Stimulated activated CD4-positive, alpha-beta T cell treated with anti-CD3 and anti-CD28 coated beads, Interleukin-12 subunit alpha, Interleukin-12 subunit beta, amount 100 ng/mL, for 24 hours (primary cell): Measurements from ENCODE around the gene HTR7.
"Not testable (repeated sequence)": the region's sequence is repeated elsewhere in the genome, so short reads cannot be mapped to it uniquely, and the experiment has no call there.

Experiments used
- DNase-seq, 2 experiments: peaks; one replicate each; pipeline ENCODE4 v3.0.0-alpha.2; 2020; ENCODE audit warnings: low read depth in 2 of 2

HTR7 gene

DNA sequence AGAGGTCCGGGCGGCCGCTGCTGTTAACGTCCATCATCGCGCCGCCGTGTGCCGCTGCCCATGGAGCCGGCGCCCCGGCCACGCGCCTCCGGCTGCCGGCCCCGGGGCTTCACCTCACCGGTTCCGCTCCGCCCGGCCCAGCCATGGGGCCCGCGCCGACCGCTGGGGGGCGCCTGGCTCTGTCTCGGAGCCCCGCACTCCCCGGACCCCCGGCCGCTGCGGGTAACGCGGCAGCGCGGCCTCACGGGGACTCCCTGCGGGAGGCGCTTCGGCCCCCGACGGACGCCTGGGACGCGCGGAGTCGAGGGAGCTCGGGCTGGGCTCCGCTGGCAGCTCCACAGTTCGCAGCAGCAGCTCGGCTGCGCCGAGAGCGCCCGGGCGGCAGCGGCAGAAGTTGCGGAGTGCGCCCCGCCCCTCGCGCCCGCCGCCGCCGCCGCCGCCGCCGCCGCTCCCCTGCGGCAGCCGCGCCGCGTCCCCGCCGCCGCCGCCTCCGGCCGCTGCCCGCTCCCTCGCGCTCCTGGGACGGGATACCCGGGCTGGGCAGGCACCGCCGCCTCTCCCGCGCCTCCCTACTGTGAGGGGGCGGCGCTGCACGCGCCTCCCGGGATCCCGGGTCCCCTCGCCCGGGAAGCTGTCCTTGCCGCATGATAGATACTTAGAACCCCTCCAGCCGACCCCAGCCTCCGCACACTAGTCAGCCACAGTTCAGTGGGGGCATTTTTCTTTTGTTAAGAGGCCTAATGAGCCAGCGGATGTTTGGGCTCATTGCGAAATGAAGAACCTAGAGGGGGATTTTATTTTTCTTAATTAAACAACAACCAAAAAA lies at the start of gene HTR7:
Gene HTR7, minus strand, starts transcription at position 405 of the 826 bp plus-strand sequence. Its CDS starts 368 bp downstream, at position 37.
- peak in 1 of 2 experiments; percentile 30 for DNase-seq

DNA sequence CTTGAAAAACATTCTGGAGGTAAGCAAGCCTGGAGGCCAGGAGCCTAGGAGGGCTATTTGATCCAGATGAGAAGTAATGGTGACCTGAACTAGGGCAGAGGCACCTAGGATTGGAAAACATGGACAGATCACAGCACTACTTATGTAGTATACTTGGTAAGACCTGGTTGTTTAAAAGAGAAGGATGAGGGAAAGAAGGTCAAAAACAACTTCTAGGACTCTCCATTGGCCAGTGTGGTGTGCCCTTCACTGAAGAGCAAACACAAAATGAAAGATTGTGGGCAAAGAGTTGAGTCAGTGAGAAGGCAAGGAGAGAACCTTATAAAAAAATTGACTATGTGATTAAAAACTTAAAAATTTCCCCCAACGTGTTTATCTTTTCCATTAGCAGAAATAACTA lies 48.8 kb upstream of the HTR7 start:
- DNase-seq, result no peak

DNA sequence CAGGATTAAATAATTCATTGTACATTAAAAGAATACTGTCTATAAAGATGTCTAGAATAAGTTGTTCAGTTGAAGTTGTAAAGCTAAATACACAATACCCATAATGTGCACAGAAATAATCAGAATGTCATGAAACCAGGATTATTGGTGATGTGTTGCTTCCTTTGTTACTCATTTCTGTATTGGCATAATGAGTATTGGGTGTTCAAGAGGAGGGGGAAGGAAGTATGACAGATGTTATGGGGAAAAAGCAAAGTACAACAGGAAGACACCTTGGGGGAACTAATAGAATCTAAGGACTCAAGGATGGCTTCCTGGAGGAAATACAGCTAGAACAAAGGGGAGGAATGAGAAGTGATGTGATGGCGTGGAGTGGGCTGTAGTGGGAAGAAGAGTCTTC lies 48.1 kb upstream of the HTR7 start:
- DNase-seq, result no peak

DNA sequence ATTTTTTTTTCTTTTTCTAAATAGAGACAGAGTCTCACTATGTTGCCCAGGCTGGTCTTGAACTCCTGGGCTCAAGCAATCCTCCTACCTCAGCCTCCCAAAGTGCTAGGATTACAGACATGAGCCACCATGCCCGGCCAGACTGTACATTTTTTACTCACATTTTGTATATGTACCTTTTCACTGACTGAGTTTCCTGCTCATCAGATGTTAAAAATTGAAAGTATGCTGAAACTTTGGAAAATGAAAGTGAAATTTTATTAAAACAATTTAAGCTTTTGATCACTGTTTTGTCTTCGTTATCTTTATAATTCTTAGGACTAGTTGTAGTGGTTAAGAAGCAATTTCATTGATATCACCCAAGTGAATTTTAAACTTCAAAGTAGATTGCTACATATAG lies 39.1 kb upstream of the HTR7 start:
- not testable (repeated sequence) for DNase-seq

DNA sequence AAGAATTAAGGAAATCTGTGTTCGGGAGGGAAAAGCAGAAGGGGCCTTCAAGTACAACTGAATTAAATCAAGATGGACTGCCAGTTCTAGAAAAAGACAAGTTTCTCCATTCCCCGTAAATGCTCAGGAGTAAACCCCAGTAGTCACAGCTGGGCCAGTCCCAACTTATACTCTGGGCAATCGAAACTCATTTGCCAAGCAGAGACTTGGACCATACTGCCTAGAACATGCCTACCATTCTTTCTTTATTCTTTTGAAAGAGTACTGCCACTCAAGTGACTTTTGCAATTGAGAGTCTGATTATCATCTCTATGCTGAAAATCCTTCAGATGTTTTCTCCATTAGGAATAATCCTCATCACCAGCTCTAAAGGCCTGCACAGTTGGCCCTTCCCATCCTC lies 35.4 kb upstream of the HTR7 start:
- no peak for DNase-seq

DNA sequence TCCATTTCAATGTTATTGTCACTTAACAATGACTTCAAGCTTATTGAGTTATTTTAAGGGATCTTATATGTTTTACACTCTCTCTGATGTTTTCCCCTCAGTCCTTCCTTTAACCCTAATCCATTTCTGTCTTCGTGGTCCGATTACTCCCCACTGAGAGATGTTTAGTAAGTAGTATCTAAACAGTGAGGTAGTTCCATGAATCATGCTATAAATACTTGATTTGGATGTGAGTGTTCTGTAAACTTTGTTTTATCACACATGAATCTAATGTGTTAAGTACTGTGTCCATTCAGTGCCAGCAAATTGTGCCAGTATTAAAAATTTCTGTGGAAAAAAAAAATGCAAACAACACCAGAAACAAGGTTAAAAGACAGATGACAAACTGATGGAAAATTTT lies 32.5 kb upstream of the HTR7 start:
- no peak for DNase-seq

DNA sequence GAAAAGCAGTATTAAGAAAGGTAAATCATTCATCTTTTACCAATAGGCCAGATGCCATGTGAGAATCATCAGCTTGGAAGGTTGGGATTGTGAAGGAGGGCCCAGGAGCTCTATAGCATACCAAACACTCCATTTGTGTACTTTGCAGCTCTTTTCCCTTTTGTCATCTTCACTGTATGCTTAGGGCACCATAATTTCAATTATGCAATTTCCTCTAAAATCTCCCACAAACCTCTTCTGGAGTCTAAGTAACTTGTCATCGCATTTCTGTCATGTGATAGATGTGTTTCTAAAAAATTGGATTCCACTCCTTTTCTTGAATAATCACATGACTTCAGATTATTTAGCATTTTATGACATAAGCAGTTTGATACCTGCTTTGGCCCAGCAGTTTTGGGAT lies 31.8 kb upstream of the HTR7 start:
- no peak for DNase-seq

DNA sequence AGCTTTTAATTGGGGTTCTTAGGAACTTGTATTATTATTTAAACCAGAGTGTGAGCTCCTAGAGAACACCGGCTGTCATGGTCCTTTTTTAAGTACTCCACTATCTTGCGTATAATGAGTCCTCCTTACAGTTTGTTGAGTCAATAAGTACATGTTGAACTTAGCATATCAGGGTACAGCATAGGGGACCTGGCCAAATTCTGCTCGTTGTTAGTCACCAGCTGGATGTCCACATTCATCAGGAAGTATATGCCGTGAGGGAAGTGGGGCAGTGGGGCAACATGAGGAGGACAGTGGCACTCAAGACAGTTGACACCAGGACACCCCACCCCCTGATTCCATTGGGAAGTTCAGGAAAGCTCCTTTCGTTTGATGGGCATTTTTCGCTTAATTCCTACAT lies 30.5 kb upstream of the HTR7 start:
- no peak for DNase-seq

DNA sequence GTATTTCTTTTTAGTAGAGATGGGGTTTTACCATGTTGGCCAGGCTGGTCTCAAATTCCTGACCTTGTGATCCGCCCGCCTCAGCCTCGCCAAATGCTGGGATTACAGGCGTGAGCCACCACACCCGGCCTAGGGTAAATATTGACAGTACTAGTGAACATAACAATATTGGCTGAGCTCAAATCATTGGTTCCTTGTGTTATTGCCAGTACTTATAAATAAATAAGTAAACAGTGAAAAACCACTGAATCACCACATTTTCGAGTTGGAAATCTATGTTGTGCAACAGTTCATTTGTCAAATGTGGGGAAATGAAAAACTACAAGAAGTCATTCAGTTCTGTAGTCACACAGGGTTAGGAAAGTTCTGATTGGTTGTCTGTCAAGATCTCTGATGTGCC lies 29.7 kb upstream of the HTR7 start:
- DNase-seq, result no peak

DNA sequence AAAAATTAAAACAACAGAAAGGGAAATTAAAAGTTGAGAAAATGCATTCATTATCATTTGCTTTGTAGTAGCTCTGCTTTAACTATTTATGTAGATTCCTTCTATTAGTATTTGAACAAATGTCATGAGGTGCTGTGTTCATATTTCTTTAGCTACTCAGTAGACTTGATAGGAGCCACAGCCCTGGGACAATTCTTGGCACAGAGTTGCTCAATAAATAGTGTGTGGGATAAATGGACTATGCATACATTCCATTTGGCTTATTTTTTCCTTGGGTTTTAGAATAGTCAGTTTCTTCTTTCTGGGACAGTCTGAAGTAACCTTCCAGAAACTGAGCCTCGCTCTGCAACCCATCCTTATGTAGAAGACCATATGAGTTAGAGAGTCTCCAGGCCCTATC lies 27.3 kb upstream of the HTR7 start:
- DNase-seq, result no peak

DNA sequence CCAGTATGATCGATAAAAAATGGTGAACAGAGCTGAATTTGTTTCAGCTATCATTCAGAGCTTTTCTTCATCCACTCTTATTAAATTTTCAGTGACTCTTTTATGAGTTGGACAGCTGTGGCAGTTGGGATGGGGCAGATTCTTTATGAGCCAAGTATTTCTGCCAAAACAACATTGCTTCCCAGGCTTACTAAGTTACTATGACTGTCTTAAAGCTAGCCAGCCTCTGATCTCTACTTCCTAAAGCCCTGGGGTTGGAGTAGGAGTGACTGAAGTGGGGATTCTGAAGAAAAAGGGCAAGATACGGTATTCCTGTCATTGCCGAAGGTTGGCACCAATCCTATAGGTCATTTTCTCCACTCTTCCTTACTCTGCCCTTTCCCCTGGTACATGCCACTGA lies 26.6 kb upstream of the HTR7 start:
- DNase-seq, result no peak

DNA sequence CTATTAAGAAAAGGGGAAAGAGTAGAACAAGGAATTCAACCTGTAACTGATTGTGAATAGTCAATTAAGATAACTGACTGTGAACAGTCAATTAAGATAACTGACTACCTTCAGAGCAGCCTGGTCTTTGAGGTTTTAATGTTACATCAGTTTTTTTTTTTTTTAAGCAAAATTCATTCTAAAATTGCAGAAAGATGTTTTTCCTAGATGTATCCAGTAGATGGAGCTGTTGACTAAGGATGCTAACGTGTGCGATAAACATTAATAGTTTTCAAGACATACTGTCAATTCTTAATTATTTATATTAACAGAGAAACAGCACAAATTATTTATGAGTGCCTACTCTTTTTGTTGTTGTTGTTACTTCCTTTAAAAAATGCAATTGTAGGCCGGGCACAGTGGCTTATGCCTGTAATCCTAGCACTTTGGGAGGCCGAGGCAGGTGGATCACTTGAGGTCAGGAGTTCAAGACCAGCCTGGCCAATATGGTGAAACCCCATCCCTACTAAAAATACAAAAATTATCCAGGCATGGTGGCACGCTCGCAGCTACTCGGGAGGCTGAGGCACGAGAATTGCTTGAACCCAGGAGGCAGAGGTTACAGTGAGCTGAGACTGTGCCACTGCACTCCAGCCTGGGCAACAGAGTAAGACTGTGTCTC lies 22.4 kb upstream of the HTR7 start:
- not testable (repeated sequence) for DNase-seq

DNA sequence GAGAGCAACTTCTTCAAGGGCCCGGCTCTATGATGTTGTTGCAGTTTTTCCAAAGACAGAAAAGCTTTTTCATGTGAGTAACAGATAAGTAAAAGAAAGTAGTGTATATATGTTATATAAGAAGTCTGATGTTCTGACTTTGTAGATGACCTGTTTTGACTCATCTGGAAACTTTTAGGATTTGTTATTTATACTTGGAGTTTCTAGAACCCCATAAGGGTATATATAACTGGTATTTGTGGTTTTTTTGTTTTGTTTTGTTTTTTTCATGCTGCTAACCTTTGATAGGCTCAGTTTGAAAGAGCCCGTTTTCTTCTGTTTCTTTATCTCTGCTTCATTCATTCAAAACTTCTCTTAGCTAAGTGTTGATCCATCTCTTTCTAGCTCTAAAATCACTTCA lies 21.2 kb upstream of the HTR7 start:
- DNase-seq, result no peak

DNA sequence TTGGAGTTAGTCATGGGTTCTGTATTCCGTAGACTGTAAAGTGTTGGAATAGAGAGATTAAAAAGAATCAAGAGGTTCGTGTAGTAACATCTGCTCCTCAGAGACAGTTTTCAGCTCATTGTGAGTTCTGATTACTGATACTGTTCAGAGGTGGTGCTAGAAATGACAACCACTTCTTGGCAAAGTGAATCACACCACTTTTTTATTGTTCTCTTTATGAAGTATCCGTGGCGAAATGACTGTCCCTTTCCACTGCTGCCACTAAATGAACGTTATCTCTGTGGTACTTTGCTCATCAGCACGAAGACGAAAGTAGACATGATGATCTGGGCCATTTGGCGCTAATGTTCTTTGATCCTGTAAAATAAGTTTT lies 14.8 kb upstream of the HTR7 start:
- no peak for DNase-seq

DNA sequence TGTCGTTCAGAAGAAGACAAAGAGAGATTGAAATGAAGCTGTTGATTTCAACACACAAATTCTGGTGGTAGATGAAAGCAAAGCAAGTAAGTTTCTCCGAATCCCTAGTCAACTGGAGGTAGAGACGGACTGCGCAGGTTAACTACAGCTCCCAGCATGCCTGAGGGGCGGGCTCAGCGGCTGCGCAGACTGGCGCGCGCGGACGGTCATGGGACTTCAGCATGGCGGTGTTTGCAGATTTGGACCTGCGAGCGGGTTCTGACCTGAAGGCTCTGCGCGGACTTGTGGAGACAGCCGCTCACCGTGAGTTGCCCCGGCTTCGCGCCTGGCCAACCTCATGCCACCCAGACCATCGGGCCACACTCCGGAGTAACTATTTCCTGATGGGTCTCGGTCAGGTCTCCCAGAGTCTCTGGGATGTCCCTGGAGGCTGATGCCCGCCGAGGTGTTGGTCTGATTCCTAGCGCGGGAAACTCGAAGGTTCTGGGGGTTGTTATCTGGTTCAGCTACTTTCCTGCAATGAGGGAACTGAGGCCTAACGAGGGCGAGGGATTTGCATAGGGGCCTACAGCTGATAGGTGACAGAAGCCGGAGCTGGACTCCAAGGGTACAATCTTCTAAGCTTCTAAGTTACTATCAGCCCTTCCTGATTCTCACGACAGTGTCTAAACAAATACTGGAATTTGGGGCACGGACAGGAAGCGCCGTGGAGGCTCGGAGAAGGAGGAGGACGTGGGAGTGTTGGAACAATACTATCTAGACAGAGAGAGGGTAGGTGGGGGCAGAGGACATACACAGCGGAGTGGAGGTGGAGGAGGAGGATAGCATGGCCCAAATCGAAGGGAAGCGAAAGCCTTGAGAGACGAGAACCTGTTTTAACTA lies 14.2 kb upstream of the HTR7 start, which contains the start of gene RPP30:
Gene RPP30, plus strand, starts transcription at position 209 of the 882 bp plus-strand sequence. Its CDS starts 13 bp downstream, at position 222.
- DNase-seq, result peak; percentile 69 to 75

DNA sequence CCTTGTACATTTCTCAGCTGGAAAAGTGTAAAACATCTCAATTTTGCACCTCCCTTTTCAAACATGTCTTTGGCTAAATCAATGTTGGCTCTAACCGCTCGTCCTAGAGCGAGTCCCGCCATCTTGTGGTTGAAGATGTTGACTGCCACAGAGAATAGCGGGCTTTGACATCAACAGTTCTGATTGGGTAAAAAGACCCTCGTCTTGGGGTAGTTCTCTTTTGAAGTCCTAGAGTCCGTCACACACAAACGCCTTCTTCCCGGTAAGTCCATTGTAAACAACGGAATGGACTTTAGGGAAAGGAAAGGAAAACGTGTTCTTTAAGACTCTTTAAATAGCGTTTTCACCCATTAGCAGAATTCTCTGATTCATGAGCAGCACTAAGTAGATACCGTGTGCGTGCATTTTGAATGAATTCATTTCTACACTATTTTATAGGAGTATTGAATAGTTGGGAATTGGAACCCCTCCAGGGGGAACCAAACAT lies 13.5 kb upstream of the HTR7 start:
- DNase-seq, result peak in 1 of 2 experiments; percentile 18

DNA sequence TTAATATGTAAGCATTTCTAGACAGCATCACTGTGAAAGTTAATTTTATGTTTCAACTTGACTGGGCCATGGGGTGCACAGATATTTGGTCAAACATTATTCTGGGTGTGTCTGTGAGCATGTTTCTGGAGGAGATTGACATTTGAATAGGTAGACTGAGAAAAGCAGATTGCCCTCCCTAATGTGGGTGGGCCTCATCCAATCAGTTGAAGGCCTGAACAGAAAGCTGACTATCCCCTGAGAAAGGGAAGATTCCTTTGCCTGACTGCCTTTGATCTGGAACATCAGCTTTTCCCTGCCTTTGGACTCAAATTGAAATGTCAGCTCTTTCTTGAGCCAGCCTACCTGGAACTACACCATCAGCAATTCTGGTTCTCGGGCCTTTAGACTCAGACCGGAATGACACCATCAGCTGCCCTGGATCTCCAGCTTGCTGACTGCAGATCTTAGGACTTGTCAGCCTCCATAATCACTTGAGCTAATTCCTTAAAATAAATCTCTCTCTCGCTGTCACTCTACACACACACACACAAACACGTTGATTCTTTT lies 8.3 kb upstream of the HTR7 start:
- DNase-seq, result no peak

DNA sequence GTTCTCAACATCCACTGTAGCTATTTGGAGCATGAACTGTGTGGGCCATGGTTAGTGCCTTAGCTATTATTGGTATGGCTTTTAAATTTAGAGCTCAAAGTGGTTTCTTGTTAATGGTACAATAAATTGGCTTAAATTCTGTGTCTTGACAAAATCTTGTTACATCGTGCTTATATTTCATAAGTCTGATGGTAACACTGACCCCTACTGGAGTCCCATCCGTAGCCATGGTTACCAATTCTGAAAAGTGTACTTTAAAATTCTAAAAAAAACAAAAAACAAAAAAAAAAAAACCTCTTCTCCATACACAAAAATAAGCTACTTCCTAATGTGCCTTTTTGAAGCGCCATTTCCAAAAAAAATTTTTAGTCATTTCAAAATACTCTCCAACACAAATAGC lies 7.6 kb upstream of the HTR7 start:
- DNase-seq, result no peak

DNA sequence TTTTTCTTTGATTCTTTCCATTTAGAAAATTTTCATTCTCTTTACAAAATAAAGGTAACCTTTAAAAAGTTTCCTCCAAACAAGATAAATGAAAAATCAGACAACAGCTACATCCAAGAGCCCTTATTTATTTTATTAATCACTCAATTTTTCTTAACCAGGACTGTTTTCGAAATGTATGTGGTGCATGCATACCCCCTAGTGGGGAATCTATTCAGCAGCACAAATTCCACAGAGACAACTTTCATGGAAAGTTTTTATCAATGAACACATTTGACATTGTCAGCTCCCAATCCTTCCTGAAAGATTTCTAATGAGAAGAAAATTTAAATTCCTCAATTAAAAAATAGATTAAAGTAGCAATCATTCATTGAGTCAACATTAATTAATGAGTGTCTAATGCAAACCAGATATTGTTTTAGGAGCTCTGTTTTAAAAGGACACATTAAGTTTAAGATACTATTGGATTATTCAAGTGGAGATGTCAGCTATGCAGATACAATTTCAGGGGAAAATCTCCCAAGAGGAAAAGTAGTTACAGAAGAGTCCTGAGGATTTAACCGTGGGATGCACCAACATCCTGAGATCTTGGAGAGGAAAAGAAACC lies 5.2 kb upstream of the HTR7 start:
- DNase-seq, result no peak

DNA sequence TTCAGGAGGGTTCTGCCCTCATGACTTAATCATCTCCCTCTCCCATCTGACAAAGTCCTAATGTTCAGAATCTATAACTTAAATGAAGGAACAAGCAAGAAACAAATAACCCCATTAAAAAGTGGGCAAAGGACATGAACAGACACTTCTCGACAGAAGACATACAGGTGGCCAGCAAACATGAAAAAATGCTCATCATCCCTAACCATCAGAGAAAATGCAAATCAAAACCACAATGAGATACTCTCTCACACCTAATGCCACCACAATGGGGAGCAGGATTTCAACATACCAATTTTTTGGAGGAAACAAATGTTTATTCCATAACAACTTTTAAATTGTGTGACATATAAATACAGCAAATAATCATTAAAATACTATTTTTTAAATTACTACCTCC lies 3.0 kb upstream of the HTR7 start:
- no peak for DNase-seq

DNA sequence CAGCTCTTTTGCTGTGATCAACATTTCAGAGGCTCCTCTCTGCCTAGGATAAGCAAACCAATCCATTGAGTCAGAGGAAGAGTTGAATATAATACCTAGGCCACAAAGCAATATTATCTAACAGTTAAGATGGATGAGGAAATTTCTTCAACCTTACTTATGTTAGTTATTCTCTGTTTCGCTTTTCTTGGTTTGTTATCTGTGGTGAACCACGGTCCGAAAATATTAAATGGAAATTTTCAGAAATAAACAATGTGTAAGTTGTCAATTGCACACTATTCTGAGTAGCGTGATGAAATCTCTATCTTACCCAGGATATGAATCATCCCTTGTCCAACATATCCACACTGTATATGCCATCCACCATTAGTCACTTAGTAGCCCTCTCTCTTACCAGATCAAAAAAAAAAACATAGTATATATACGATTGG lies 1.5 kb upstream of the HTR7 start:
- DNase-seq, result no peak
